Fibroblast of skin of left quadriceps (primary cell): Measurements from ENCODE around the gene CCPG1.

Experiments
- DNase-seq, 2 experiments: peaks; one replicate each; pipeline ENCODE4 v3.0.0-alpha.2; 2013; ENCODE audit warnings: low read depth in 2 of 2

CCPG1 gene

GRCh38 chr15:55387027-55387426 lies 21.1 kb downstream of the CCPG1 start:
- no peak for DNase-seq

DNA sequence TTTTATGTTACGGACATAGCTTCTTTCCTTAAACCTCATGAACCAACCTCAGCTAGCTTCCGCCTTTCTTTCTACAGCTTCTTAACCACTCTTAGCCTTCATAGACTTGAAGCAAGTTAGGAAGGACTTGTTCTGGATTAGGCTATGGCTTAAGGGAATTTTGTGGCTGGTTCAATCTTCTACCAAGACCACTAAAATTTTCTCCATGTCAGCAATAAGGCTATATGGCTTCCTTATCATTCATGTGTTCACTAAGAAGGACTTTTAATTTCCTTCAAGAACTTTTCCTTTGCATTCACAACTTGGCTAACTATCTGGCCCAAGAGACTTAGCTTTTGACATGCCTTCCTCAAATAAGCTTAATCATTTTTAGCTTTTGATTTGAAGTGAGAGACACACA lies 24.5 kb downstream of the CCPG1 start:
- no peak for DNase-seq

- no peak for DNase-seq
Measured at GRCh38 chr15:55381595-55381994, 26.6 kb downstream of the CCPG1 start.

- DNase-seq = no peak
Measured at GRCh38 chr15:55379095-55379494, 29.1 kb downstream of the CCPG1 start.

GRCh38 chr15:55372701-55373440 lies 35.3 kb downstream of the CCPG1 start:
- DNase-seq = no peak

- no peak for DNase-seq
Measured at GRCh38 chr15:55366981-55367380, 41.2 kb downstream of the CCPG1 start.

- DNase-seq = no peak
Measured at GRCh38 chr15:55362641-55363040, 45.5 kb downstream of the CCPG1 start.

- no peak for DNase-seq
Measured at GRCh38 chr15:55361048-55361447, 47.1 kb downstream of the CCPG1 start.

- DNase-seq = peak in 1 of 2 experiments; percentile 6
Measured at GRCh38 chr15:55360256-55360655, 47.9 kb downstream of the CCPG1 start.

DNA sequence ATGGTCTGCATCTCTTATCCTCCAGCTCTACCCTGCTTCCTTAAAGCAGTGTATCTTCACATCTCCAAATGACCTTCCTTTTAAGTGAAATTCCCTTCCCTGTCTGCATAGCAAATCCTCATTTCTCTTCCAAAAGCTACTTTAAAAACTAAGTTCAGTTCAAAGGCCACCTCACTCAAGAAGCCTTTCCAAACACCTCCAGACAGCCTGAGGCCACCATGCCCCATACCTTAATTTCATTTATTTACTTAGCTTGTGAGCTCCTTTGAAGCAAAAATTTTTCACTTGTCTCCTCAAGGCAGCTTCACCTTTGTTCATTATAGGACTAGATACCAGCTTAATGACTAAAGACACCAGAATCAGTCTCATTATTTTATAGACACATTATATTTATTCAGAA lies 49.7 kb downstream of the CCPG1 start:
- no peak for DNase-seq

DNA sequence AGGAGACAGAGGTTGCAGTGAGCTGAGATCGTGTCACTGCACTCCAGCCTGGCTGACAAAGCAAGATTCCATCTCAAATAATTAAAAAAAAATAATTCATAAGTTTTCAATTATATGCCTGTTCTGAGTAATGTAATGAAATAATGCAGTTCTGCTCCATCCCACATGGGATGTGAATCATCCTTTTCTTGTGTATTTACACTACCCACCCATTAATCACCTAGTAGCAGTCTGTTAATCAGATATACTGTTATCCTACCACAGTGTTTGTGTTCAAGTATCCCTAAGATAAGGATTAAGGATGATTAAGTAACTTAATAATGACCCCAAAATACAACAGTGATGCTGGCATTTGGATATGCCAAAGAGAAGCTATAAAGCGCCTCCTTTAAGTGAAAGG lies 50.4 kb downstream of the CCPG1 start:
- DNase-seq = peak; percentile 36 to 37

DNA sequence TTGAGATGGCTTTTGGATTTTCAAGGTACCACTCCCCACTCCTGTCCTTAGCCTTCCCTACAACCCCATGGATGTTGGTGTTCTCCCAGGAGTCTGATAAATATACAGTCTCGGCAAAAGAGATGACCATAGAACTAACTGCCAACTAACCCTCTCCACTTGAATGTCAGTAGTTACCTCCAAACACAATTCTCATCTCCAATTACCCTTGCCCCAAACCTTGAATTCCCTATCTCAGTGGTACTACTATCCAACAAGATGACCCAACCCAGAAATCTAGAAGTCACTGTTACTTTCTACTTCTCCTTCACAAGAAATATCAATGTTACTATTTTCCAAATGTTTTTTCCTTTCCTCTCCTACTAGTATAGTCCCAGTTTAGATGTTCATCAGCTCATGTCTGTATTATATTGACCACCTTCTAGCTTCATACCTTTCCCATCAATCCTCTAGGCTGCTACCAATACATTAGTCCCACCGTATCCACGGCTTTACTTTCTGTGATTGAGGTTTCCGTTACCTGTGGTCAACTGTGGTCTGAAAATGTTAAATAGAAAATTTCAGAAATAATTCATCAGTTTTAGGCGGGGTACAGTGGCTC lies 51.1 kb downstream of the CCPG1 start:
- no peak for DNase-seq

- DNase-seq = no peak
Measured at GRCh38 chr15:55353025-55353424, 55.1 kb downstream of the CCPG1 start.

DNA sequence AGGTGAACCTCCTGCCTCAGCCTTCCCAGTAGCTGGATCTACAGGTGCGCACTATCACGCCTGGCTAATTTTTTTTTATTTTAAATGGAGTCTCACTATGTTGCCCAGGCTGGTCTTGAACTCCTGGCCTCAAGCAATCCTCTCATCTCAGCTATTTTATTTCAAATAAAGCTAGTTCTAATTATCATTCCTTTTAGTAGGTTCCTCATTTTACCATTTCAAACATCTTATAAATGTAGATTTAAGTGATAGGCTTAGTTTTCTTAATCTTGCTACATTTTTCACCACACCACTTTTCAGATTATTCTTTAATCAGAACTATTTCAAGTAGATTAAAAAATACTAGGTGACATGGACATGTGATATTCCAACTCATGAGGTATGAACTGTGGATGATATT lies 58.9 kb downstream of the CCPG1 start:
- no peak for DNase-seq

DNA sequence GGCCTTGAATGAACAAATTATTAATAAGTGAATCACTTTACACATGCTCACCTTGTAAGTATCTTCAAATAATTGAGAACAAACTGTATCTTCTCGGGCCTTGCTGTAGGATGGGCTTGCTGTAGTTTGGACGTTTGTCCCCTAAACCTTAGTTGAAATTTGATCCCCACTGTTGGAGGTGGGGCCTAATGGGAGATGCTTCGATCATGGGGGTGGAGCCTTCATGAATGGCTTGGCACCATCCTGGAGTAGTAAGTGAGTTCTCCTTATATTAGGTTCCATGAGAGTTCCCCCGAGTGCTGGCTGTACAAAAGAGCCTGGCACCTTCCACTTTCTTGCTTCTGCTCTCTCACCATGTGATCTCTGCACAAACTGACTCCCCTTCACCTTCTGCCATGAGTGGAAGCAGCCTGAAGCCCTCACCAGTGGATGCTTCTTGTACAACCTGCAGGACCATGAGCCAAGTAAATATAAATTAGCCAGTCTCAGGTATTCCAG lies 59.8 kb downstream of the CCPG1 start:
- DNase-seq = no peak

DNA sequence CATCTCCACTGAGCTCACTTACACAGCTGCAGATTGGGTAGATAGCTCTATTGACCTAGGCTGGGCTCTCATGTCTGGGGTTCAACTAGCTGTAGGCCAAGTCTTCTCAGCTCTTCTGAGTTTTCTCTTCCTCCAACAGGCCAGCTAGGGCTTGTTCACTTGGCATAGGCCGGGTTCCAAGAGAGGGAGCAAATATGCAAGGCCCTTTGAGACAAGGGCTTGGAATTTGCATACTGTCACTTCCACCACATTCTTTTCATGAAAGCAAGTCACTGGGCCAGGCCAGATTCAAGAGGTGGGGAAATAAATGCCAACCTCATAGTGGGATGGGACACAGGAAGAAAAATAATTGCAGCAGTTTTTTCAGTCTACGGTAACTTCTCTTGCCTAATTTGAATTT lies 64.0 kb downstream of the CCPG1 start:
- DNase-seq = no peak

- no peak for DNase-seq
Measured at GRCh38 chr15:55343168-55343567, 65.0 kb downstream of the CCPG1 start.

GRCh38 chr15:55337160-55337559 lies 71.0 kb downstream of the CCPG1 start:
- DNase-seq = no peak

- DNase-seq = no peak
Measured at GRCh38 chr15:55334997-55335396, 73.2 kb downstream of the CCPG1 start.

- DNase-seq = no peak
Measured at GRCh38 chr15:55334371-55334770, 73.8 kb downstream of the CCPG1 start.

- no peak for DNase-seq
Measured at GRCh38 chr15:55327387-55327786, 80.8 kb downstream of the CCPG1 start.

- DNase-seq = no peak
Measured at GRCh38 chr15:55322467-55322866, 85.7 kb downstream of the CCPG1 start.

- DNase-seq = no peak
Measured at GRCh38 chr15:55320963-55321362, 87.2 kb downstream of the CCPG1 start.

DNA sequence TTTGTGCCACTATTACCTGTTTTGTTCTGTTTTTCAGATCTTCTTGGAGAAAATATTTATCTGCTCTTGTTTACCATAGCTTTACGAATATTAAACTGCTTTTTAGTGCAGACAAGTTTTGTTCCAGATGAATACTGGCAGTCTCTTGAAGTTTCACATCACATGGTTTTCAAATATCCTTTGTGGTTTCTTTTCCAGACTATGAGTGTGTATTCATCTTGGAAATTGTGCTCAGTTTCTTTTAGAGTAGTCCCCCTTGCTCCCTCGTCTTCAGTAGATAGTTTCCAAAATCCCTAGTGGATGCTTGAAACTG lies 88.0 kb downstream of the CCPG1 start:
- DNase-seq = no peak
